ENCODE data around the gene PCYOX1L. TPM values are rescaled to one million over a fixed set of nuclear protein-coding genes. Genes with fewer than 3 reads are reported as not detected.

PCYOX1L gene
- total RNA-seq, 1 experiment from 2014 or later: 15.9 TPM

- TF ChIP-seq ZBTB33 (IDR thresholded peaks at IDR 0.05; ENCODE audit: extremely low read depth, insufficient replicate concordance, low read length): no peak
- no peak for TF ChIP-seq SP1 (IDR thresholded peaks at IDR 0.05; ENCODE audit: low read depth)
- TF ChIP-seq JUND (IDR thresholded peaks at IDR 0.05): no peak
- TF ChIP-seq SIN3A (IDR thresholded peaks at IDR 0.05; ENCODE audit: low read depth): no peak
- TF ChIP-seq RAD21 (IDR thresholded peaks at IDR 0.05; ENCODE audit: low read depth): no peak
- no peak for TF ChIP-seq CTCF (IDR thresholded peaks at IDR 0.05 in 2 of 3, conservative IDR thresholded peaks at IDR 0.05 in 1 of 3; ENCODE audit: borderline replicate concordance in 1 of 3, insufficient read depth in 1 of 3, low read depth in 2 of 3, low read length in 2 of 3)
- no peak for TF ChIP-seq ZNF274 (IDR thresholded peaks at IDR 0.05; ENCODE audit: low read depth, low read length)
These were observed 4.7 kb downstream of the PCYOX1L start (continued) for GRCh38 chr5:149362541-149362940.

- Histone ChIP-seq H2AFZ (ENCODE audit: low read depth, low read length, poor library complexity, severe bottlenecking) (no peak overlapping the region), H3K27me3 (ENCODE audit: insufficient read depth, low read length) (no peaks in the 10 kb centered on the region), H3K9me3 (ENCODE audit: control insufficient read depth in 1 of 2, insufficient read depth in 1 of 2, low read depth in 1 of 2, low read length in 2 of 2) (no peaks in the 10 kb centered on the region), H4K20me1 (ENCODE audit: insufficient read depth) (no peaks in the 10 kb centered on the region), H3K4me1 (ENCODE audit: control insufficient read depth in 1 of 2, insufficient read depth in 2 of 2, low read length in 2 of 2) (peaks cover 4 to 18% of the 10 kb centered on the region in 2 experiments; a peak in 3 of 4 replicates), H3K36me3 (ENCODE audit: control insufficient read depth in 1 of 2, insufficient read depth in 2 of 2, low read length in 2 of 2) (no peaks in the 10 kb centered on the region), H3K27ac (ENCODE audit: low read depth, low read length) (no peak overlapping the region), H3K9me2 (ENCODE audit: insufficient read depth) (no peaks in the 10 kb centered on the region), H3K9ac (ENCODE audit: low read length) (no peak overlapping the region), H3K4me2 (ENCODE audit: low read length) (no peak overlapping the region), H3K79me2 (ENCODE audit: insufficient read depth, low read length) (peaks cover 2% of the 10 kb centered on the region; the same call in 1 of the 2 replicates), H3K4me3 (replicated peaks in 1 of 2; ENCODE audit: low read depth in 1 of 2, low read length in 2 of 2) (no peak overlapping the region)
- CTCF ChIA-PET: no interaction called here
- intact Hi-C loops (cut with micrococcal nuclease): no loop called here
- RAD21 ChIA-PET (ENCODE audit: low non-redundant PET in 1 of 2, low total read pairs in 2 of 2, uncharacterized antibody in 2 of 2, unreplicated experiment in 2 of 2): no interaction called here
- TF ChIP-seq EGR1 (IDR thresholded peaks at IDR 0.05; ENCODE audit: low read depth) (no peak), REST (IDR thresholded peaks at IDR 0.05; ENCODE audit: low read depth) (no peak), POLR2AphosphoS5 (IDR thresholded peaks at IDR 0.05; ENCODE audit: low read depth, low read length) (no peak), ELF1 (IDR thresholded peaks at IDR 0.05; ENCODE audit: borderline replicate concordance, low read depth) (no peak)
- BruUV-seq (replicated peaks): no TSS peak
- POLR2A ChIA-PET: no interaction called here
- ATAC-seq: no peak
- DNase-seq (ENCODE audit: low read depth, low spot score): no peak
These were observed 5.5 kb downstream of the PCYOX1L start for GRCh38 chr5:149363358-149363757.
